Measurements from ENCODE around the gene VENTX.

DNA sequence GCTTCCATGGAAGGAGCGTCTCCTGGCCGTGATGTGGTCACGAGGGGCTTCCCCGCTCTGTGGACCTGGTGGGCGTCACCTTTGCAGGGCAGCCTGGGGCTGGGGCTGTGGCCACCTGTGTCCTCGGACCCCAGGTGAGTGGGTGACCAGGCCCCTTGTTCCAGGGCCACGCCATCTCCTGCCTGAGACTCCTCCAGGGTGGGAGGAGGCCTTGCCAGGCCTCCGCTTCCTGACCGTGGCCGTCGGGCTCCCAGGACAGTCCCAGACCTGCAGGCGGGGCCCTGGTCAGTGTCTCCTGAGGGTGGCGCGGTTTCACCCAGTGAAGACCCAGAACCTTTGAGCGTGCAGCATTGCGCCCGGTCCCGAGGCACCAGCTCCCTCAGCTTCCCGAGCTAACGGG lies 28.0 kb upstream of the VENTX start:
- no peak for TF ChIP-seq EZH2phosphoT487 (IDR thresholded peaks at IDR 0.05; ENCODE audit: borderline replicate concordance)
- no peak for TF ChIP-seq POLR2A (IDR thresholded peaks at IDR 0.05; ENCODE audit: borderline replicate concordance, extremely low read depth, insufficient read depth, insufficient read length)
- TF ChIP-seq POLR2AphosphoS5 (IDR thresholded peaks at IDR 0.05; ENCODE audit: low read depth, low read length), result no peak
- TF ChIP-seq, protein P1, sequence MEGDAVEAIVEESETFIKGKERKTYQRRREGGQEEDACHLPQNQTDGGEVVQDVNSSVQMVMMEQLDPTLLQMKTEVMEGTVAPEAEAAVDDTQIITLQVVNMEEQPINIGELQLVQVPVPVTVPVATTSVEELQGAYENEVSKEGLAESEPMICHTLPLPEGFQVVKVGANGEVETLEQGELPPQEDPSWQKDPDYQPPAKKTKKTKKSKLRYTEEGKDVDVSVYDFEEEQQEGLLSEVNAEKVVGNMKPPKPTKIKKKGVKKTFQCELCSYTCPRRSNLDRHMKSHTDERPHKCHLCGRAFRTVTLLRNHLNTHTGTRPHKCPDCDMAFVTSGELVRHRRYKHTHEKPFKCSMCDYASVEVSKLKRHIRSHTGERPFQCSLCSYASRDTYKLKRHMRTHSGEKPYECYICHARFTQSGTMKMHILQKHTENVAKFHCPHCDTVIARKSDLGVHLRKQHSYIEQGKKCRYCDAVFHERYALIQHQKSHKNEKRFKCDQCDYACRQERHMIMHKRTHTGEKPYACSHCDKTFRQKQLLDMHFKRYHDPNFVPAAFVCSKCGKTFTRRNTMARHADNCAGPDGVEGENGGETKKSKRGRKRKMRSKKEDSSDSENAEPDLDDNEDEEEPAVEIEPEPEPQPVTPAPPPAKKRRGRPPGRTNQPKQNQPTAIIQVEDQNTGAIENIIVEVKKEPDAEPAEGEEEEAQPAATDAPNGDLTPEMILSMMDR (IDR thresholded peaks at IDR 0.05 in 2 of 3, conservative IDR thresholded peaks at IDR 0.05 in 1 of 3; ENCODE audit: borderline replicate concordance in 1 of 3, insufficient read depth in 1 of 3, low read depth in 2 of 3, low read length in 2 of 3), result no peak

All from HCT116 (cell line).